IMR-90 (cell line): Measurements from ENCODE around the gene RORB. TPM values are rescaled to one million over a fixed set of nuclear protein-coding genes. Genes with fewer than 3 reads are reported as not detected.

ENCODE experiments used
- ATAC-seq: fragments of 200-7000 bp; cut with Tn5 transposase; 2 replicates; pipeline ENCODE4 v1.9.1; 2020; ENCODE audit warnings: low read depth, mild to moderate bottlenecking, moderate library complexity
- BruUV-seq: library from RNA; stranded (reverse); fragments of 400-500 nt; replicated peaks from 2 replicates; lab custom pipeline; 2021; lab: Mats Ljungman, UMichigan
- CTCF ChIA-PET: fragments of 300-600 bp; formaldehyde crosslinking; extraction: SDS; loops from one replicate; lab custom pipeline; 2021; ENCODE audit warnings: antibody characterized with exemption; lab: Yijun Ruan, JAX
- POLR2A ChIA-PET: fragments of 300-600 bp; sonication (Branson Sonifier 250); formaldehyde crosslinking; loops from one replicate; lab custom pipeline; 2022; ENCODE audit warnings: antibody characterized with exemption; ENCODE audit not compliant: unreplicated experiment; lab: Charles Lee
- DNase-seq: peaks from one replicate; pipeline ENCODE4 v3.0.0; 2013
- H2AFZ ChIP-seq: replicated peaks from 2 replicates; pipeline ENCODE3; 2013; ENCODE audit warnings: low read length, mild to moderate bottlenecking; ENCODE audit not compliant: poor library complexity
- H2AK5ac ChIP-seq: 2 replicates; pipeline ENCODE4 v1.6.1; 2013; ENCODE audit warnings: low read depth, low read length, inconsistent platforms
- H2AK9ac ChIP-seq: replicated peaks from 2 replicates; pipeline ENCODE3; 2013; ENCODE audit warnings: mild to moderate bottlenecking, low read depth, low read length, moderate library complexity; ENCODE audit not compliant: poor library complexity
- H2BK120ac ChIP-seq: 2 replicates; pipeline ENCODE4 v1.6.1; 2013; ENCODE audit warnings: low read depth, low read length, inconsistent platforms
- H2BK15ac ChIP-seq: 3 replicates; pipeline ENCODE4 v1.6.1; 2013; ENCODE audit warnings: low read depth, low read length, inconsistent platforms
- H2BK20ac ChIP-seq: 2 replicates; pipeline ENCODE4 v1.6.1; 2013; ENCODE audit warnings: low read depth, mild to moderate bottlenecking, inconsistent platforms, low read length, moderate library complexity
- H2BK5ac ChIP-seq: 2 replicates; pipeline ENCODE4 v1.6.1; 2013; ENCODE audit warnings: mild to moderate bottlenecking, low read depth, low read length, inconsistent platforms; ENCODE audit not compliant: poor library complexity, severe bottlenecking
- H3K14ac ChIP-seq: replicated peaks from 2 replicates; pipeline ENCODE4 v1.6.1; 2013; ENCODE audit warnings: low read depth, low read length, inconsistent platforms
- H3K18ac ChIP-seq: 2 replicates; pipeline ENCODE4 v1.6.1; 2013; ENCODE audit warnings: low read depth, low read length, control low read depth
- H3K23ac ChIP-seq: 2 replicates; pipeline ENCODE4 v1.6.1; 2013; ENCODE audit warnings: low read depth, low read length, inconsistent platforms
- H3K27ac ChIP-seq: 2 replicates; pipeline ENCODE4 v1.5.1; 2013; ENCODE audit warnings: mild to moderate bottlenecking, control low read depth, low read length; ENCODE audit not compliant: insufficient read depth
- H3K27me3 ChIP-seq: 2 replicates; pipeline ENCODE4 v1.6.1; 2013; ENCODE audit warnings: low read length; ENCODE audit not compliant: control insufficient read depth, insufficient read depth
- H3K36me3 ChIP-seq: 2 replicates; pipeline ENCODE4 v1.6.1; 2013; ENCODE audit warnings: low read length, mixed read lengths; ENCODE audit not compliant: control insufficient read depth, insufficient read depth
- H3K4ac ChIP-seq: 2 replicates; pipeline ENCODE4 v1.6.1; 2013; ENCODE audit warnings: low read depth, low read length, inconsistent platforms
- H3K4me1 ChIP-seq: 2 replicates; pipeline ENCODE4 v1.6.1; 2013; ENCODE audit warnings: low read length, mixed read lengths; ENCODE audit not compliant: control insufficient read depth, insufficient read depth
- H3K4me2 ChIP-seq: 2 replicates; pipeline ENCODE4 v1.6.1; 2013; ENCODE audit warnings: low read depth, mild to moderate bottlenecking, control low read depth, low read length, moderate library complexity
- H3K4me3 ChIP-seq: 2 replicates; pipeline ENCODE4 v1.5.1; 2013; ENCODE audit warnings: low read depth, mild to moderate bottlenecking, control low read depth, low read length, moderate library complexity; ENCODE audit not compliant: insufficient read depth
- H3K56ac ChIP-seq: 2 replicates; pipeline ENCODE4 v1.6.1; 2013; ENCODE audit warnings: low read length, inconsistent platforms; ENCODE audit not compliant: insufficient read depth; ENCODE audit errors: extremely low read depth
- H3K79me1 ChIP-seq, 2 experiments: 2 replicates each; pipeline ENCODE4 v1.6.1; 2013; ENCODE audit warnings: low read length in 2 of 2, inconsistent platforms in 1 of 2, low read depth in 1 of 2
- H3K9ac ChIP-seq: 2 replicates; pipeline ENCODE4 v1.6.1; 2013; ENCODE audit warnings: low read depth, low read length, control low read depth
- H3K9me1 ChIP-seq: 2 replicates; pipeline ENCODE4 v1.6.1; 2013; ENCODE audit warnings: low read length, inconsistent platforms; ENCODE audit not compliant: insufficient read depth
- H3K9me3 ChIP-seq: 2 replicates; pipeline ENCODE4 v1.6.1; 2013; ENCODE audit warnings: low read length; ENCODE audit not compliant: control insufficient read depth, insufficient read depth
- H4K20me1 ChIP-seq: 2 replicates; pipeline ENCODE4 v1.6.1; 2013; ENCODE audit warnings: low read length, inconsistent platforms; ENCODE audit not compliant: insufficient read depth
- H4K5ac ChIP-seq: 2 replicates; pipeline ENCODE4 v1.6.1; 2013; ENCODE audit warnings: mild to moderate bottlenecking, low read depth, low read length, control low read depth
- H4K8ac ChIP-seq, 2 experiments: 2 replicates each; pipeline ENCODE4 v1.6.1; 2013; ENCODE audit warnings: low read depth in 2 of 2, low read length in 2 of 2, control low read depth in 1 of 2, inconsistent platforms in 1 of 2
- H4K91ac ChIP-seq: 2 replicates; pipeline ENCODE4 v1.6.1; 2013; ENCODE audit warnings: low read depth, low read length, inconsistent platforms; ENCODE audit not compliant: insufficient read depth
- NFE2L2 ChIP-seq: fragments of 150-350 bp; IDR thresholded peaks from 2 replicates; pipeline ENCODE4 v1.6.1; 2016; ENCODE audit warnings: low read depth, mild to moderate bottlenecking, low read length
- RCOR1 ChIP-seq: IDR thresholded peaks from 2 replicates; pipeline ENCODE4 v1.6.1; 2012; ENCODE audit warnings: mild to moderate bottlenecking, low read length, improper control_type of control experiment; ENCODE audit not compliant: insufficient replicate concordance
- WGBS, 2 experiments: methylation state at CpG; one replicate each; pipeline versions ENCODE4 v1.1.5 to v1.1.7; 2013; ENCODE audit warnings: missing lambda C conversion rate in 2 of 2; ENCODE audit not compliant: insufficient read length in 1 of 2; ENCODE audit errors: extremely low coverage in 2 of 2; 5-methylcytosine and 5-hydroxymethylcytosine counted together
- dilution Hi-C: fragments of 300-500 bp; cut with HindIII; formaldehyde crosslinking; loops from one replicate; pipeline ENCODE4 v1.14.3; 2018; ENCODE audit warnings: low sequenced_read_pairs; ENCODE audit not compliant: unreplicated experiment
- in situ Hi-C: fragments of 300-500 bp; cut with MboI; formaldehyde crosslinking; loops from 3 replicates; pipeline ENCODE4 v1.14.3; 2019; ENCODE audit warnings: low sequenced_read_pairs, inconsistent platforms, mixed read lengths
- intact Hi-C: fragments of 100-400 bp; cut with micrococcal nuclease; formaldehyde crosslinking; loops from 2 replicates; pipeline ENCODE4 v1.10.0; 2022
- polyA plus RNA-seq, 3 experiments: library from polyadenylated mRNA; depleted of rRNA; stranded (reverse); fragments of >200 nt; gene quantifications; 2 replicates each; pipeline ENCODE4 v1.2.3, GENCODE V29; 2012; ENCODE audit warnings: low replicate concordance in 1 of 3
- total RNA-seq: library from RNA; depleted of rRNA; stranded (reverse); fragments of >200 nt; gene quantifications from 2 replicates; pipeline ENCODE4 v1.2.3, GENCODE V29; 2012
- TF ChIP-seq, protein P1 (sequence below): fragments of 150-350 bp; IDR thresholded peaks from 2 replicates; pipeline ENCODE4 v1.6.1; 2016; ENCODE audit warnings: low read depth, mild to moderate bottlenecking, low read length, moderate library complexity, borderline replicate concordance

Gene RORB
- total and polyA plus RNA-seq, 2 of the 4 experiments (the other 2 are of a cell fraction): not detected

DNA sequence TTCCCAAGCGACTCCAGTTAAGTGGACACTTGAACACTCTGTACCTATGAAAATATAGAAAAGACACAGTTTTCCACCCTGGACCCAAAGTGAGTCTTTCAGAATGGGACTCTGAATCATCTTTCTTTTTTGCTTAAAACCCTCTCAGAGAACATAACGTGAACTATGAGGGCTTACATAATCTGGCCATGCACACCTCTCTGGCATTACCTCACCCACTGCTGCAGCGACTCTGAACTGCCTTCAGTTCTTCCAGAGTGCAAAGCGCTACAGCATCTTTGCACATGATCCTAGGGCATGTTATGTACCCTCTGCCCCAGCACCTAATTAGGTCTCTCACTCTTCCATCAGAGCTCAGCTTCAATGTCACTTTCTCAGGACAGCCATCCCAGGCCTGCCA, 186.2 kb downstream of the RORB start:
- DNase-seq (no peak), ATAC-seq (no peak)
- WGBS, 2 experiments: no CpG with 5 or more reads among the region's 4 CpGs
- no peaks in the 10 kb centered on the region for H3K27me3 ChIP-seq
- intact Hi-C loops (no loop called here), in situ Hi-C loops (no loop called here), dilution Hi-C loops (no loop called here)
- H3K4me3 ChIP-seq: no peak overlapping the region
- no peak overlapping the region for H3K23ac ChIP-seq
- no peaks in the 10 kb centered on the region for H3K9me3 ChIP-seq
- H3K9me1 ChIP-seq: no peaks in the 10 kb centered on the region
- no TSS peak for BruUV-seq
- no peak overlapping the region for H2AK9ac ChIP-seq
- H2BK120ac ChIP-seq: no peak overlapping the region
- H2AK5ac ChIP-seq: no peak overlapping the region
- H3K27ac ChIP-seq: no peak overlapping the region
- no peak overlapping the region for H4K91ac ChIP-seq
- POLR2A ChIA-PET: interaction anchor here (0.6 kb wide), 1 partner anchor 535 kb away, joined by 4 read pairs; no protein-coding TSS in a partner anchor
- H3K56ac ChIP-seq: no peak overlapping the region
- TF ChIP-seq RCOR1 (no peak), NFE2L2 (no peak)
- TF ChIP-seq, protein P1, sequence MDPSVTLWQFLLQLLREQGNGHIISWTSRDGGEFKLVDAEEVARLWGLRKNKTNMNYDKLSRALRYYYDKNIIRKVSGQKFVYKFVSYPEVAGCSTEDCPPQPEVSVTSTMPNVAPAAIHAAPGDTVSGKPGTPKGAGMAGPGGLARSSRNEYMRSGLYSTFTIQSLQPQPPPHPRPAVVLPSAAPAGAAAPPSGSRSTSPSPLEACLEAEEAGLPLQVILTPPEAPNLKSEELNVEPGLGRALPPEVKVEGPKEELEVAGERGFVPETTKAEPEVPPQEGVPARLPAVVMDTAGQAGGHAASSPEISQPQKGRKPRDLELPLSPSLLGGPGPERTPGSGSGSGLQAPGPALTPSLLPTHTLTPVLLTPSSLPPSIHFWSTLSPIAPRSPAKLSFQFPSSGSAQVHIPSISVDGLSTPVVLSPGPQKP: no peak
- no peak overlapping the region for H2BK15ac ChIP-seq
- no peak overlapping the region for H4K5ac ChIP-seq
- no peaks in the 10 kb centered on the region for H3K4me1 ChIP-seq
- no peak overlapping the region for H4K8ac ChIP-seq
- H2AFZ ChIP-seq: no peak overlapping the region
- no peak overlapping the region for H2BK20ac ChIP-seq
- H3K36me3 ChIP-seq: no peaks in the 10 kb centered on the region
- H3K9ac ChIP-seq: no peak overlapping the region
- H2BK5ac ChIP-seq: no peak overlapping the region
- H4K20me1 ChIP-seq: no peaks in the 10 kb centered on the region
- CTCF ChIA-PET: no interaction called here
- H3K18ac ChIP-seq: no peak overlapping the region
- no peak overlapping the region for H3K4me2 ChIP-seq
- no peak overlapping the region for H3K4ac ChIP-seq
- H3K79me1 ChIP-seq: no peaks in the 10 kb centered on the region
- H3K14ac ChIP-seq: no peak overlapping the region
